HG02885 (cell line): ENCODE results near the gene NCOA7.

Experiments
- ATAC-seq: cut with Tn5 transposase; IDR thresholded peaks from one replicate; pipeline ENCODE4 v1.9.1; 2021; ENCODE audit warnings: mild to moderate bottlenecking; ENCODE audit not compliant: unreplicated experiment, poor library complexity

The NCOA7 gene

DNA sequence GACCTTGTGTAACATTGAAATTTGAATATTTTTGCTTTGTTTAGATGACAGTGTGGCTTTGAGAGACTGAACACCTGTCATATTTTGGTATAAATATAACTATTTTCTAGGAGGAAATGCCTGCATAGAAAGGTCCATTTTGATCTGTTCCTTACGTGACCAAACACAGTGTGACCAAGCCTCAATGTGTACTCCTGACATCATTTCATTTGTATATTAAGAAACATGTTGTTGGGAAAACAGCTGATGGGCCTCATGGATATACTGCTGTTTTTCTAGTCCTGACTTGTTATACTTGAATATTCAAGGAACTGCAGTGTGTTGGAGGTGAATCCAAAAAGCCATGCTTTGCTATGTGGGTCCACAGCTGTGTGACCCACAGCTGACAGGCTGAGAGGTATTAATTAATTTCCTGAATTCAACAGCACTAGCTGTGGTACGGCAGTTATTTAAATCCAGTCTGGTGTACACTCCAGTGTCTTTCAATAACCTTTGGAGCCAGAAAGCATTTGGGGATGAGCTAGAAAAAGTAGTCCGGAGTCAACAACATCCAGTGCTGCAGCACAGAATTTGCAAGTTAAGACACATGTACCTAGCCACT, 18.9 kb downstream of the NCOA7 start:
- ATAC-seq, result no peak

DNA sequence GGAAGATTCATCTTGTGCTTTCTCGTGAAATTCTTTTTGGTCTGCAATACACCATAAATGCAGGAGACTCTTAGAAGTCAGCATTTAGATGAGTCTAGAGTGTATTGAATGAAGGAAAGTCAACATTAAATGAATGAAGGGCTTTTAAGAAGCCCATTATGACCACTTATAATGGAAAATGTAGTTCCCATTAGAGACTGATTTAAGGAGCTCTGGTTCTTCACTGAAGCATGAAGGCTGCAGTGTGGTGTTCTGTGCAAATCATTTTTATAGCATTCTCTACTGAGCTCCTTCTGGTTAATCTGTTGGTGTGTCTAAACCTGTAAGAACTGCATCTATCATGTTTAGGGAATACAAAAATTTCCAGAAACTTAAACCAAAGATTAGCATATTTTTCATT, 19.7 kb downstream of the NCOA7 start:
- no peak for ATAC-seq

DNA sequence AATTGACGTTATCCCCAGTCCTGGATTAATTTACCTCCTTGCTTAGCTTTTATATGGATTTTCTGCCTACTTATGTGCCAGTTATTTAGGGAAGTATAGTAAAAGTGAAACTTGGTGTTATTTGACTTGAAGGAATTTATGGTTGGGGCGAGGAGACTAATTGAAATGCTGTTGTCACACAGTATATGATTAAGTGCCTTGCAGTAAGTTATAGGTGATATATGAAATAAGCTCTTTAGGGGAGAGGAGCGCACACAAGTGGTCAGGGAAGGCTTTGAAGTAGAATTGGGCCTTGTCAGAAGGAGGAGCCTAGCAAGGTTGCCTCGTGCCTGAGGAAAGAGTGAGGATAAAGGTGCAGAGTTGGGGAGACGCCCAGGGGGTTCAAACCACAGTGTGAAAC, 20.5 kb downstream of the NCOA7 start:
- ATAC-seq, result no peak

DNA sequence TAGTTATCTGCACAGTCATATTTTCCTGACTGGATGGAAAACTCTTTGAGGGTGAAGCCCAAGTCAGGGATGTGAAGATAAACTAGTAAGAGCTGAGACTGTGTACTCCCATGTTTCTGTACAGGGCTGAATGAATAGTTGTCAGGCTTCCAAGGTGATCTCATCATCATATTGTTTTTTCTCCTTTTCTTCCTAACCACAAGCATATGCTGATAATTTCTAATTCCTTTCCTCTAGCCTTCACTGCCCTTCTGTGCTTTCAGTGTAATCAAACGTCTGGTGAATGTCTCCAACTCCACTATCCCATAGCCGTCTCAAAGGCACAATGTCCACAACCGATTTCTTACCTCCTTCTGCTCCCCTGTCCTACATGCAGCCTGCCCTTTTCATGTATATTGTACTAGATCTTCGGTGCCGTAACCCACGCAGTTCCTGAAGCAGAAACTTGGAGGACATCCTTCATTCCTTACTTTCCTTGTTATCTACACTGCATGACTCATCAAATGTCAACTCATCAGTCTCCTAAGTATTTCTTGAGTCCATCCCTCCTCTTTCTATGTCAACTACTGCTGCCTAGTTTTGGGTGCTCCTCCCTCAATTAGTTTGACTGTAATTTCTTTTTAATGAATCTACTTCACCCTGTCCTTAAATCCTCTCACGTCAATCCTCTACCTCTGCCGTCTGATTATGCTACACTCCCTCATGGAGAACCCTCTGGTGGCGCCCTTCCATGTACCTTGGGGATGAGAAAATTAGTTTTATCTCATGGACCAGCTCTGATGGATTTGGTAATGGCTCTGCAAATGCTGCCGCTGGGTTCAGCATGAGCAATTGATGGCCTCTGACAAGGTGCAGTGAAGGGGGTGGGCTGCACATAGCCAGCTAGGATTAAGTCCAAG, 21.9 kb downstream of the NCOA7 start:
- ATAC-seq, result no peak

DNA sequence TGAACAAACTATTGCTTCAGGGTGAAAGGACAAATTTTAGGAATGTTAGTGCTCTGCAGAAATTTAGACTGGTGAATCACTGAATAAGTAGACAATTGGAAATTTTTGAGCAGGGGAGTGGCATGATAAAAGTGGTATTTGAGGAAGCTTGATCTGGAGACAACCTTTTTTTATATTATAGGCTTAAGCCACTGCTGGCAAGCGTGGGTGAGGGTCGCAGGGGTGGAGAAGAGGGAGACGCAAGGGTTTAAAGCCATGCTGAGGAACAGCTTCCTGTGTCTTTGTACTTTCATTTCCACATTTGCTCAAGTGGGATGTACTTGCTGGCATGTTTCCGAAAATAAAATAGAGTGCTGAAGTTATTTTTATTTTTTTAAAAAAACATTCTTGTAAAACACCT, 23.7 kb downstream of the NCOA7 start:
- ATAC-seq, result no peak

DNA sequence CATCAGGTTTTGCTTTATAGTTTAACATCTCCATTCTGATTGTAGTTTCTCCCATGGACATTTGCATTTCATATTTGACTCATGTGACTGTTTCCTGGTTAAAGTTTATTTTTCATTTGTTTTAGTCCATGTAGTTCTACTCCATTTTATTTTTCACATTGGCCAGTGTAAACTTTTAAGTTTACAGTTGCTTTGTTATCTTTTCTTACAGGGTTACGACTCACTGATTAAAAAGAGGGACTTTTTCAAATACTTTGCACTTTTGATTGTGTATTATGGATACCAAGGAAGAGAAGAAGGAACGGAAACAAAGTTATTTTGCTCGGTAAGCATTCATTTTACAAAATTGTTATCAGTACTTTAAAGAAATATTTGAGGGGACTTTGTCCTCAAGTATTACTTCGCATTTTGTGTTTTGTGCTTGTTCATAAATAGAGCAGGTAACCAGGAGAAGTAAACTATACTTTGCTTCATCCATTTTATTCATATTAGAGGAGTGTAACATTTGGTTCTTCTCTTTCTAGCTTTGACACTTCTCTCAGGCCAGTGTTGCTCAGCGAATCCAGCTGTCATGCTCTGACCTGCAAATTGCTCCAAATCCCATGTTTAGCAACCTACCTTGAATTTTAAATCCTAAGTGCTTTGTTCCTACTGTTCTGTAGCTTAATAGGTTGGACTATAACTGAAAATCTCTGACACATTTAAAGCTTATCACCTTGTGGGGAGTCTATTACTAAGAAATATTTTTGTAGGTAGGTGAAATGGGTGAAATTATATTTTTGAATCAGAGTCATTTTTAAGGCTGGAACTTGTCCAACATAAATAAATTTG, 24.5 kb downstream of the NCOA7 start:
- ATAC-seq, result no peak

DNA sequence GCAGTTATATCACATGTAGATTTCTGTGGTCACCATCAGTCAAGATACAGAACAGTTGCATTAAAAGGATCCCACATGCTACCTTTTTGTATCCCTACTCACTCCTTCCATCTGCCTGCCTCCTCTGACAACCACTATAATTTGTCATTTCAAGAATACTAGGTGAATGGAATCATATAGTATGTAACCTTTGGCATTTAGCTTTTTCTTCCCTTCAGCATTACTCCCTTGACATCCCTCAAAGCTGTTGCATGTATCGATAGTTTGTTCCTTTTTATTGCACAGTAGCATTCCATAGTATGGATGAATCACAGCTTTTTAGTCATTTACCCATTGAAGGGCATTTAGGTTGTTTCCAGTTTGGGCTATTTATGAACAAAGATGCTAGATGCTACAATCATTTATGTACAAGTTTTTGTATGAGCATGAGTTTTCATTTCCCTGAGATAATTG, 26.1 kb downstream of the NCOA7 start:
- no peak for ATAC-seq

DNA sequence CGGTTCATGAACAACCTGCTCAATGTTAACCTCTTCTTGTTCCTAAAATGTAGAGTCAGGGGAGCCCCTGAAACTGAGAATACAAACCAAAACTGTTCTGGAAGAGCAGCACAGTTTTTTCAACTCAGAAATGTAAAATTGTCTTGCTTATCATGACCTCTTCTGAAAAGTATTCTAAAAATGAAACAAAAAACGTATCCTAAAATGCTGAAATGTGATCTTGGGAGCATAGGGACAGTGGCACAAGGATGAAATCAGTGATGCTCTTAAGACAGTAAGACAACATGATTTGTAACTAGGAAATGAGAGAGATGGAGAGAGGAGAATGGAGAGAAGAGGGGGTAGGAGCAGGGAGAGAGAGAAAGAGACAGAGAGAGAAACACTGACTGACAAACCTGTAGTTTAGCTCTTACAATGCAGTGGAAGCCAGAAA, 27.5 kb downstream of the NCOA7 start:
- peak; percentile 45 for ATAC-seq

DNA sequence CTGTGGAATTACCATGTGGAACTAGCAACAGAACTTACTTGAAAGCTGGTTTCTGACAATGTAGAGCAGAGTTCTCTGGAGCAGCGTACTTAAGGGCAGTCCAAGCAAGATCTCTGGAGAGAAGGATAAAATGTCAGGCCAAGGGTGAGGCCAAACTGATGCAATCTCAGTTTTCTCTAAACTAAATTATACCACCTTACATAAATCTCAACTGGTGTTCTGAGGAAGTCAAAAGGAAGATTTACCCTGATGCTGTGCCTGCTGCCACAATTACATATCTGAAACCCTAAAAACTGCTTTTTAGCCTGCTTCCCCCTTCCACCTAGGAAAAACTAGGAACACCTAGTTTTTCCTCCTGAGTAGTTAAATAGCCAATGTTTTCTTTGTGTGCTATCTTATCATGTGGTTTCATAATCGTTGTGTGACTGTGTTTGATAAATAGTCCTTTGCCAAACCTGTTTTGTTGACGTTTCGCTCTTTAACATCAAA, 28.1 kb downstream of the NCOA7 start:
- ATAC-seq, result no peak

DNA sequence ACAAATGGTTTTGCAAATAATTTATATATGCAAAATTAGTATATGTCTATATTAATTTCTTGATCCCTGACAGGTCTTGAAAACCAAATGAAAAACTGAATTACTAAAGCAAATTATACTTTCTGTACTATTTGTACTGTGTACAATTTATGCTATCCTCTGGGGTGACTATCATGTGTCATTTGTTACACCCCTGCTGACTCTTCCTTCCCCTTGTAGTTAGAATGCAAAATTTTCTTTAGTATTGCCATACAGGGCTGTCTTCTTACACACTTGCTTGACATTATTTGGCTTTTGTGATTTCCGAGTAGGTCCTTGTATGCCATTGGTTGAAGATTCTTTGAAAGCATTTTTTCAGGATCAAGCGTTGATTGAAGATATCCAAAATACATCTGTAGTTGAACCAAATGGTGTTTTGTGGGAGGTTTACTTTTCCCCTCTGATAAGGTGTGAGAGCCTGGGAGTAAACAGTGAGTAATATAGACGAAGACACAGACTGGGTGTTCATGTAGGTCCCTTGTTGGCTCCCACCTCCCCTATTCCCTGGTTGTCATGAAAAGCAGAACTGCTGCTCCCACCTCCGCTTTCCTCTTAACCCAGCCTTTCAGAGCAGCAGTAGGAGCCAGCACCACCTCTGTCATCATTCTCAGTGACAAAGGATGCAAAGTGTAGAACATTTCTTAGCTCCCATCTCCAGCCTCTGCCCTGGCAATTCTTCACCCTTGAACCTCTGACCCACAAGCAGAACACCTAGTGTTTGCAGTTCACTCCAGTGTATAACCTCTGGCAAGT, 29.0 kb downstream of the NCOA7 start:
- no peak for ATAC-seq

DNA sequence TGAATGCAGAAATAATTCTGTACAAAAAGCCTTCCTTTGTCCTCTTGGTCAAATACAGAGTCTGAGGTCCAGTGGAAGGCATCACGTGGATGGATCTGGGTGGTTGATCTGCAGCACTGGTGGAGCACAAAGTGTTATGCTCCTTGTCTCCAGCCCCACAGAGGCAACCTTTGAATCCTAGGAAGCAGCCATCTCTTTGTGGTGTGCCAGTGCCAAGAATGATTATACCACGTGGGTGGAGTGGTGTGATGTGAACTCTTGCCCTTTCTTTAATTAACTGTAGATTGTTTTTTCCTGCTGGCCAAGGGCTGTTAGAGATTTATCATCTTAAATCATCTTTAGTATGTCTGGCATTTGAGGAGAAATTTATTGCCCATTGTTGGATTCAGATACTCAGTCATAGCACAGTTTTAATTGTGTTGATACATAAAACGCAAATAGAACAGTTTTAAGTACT, 31.1 kb downstream of the NCOA7 start:
- ATAC-seq, result no peak

DNA sequence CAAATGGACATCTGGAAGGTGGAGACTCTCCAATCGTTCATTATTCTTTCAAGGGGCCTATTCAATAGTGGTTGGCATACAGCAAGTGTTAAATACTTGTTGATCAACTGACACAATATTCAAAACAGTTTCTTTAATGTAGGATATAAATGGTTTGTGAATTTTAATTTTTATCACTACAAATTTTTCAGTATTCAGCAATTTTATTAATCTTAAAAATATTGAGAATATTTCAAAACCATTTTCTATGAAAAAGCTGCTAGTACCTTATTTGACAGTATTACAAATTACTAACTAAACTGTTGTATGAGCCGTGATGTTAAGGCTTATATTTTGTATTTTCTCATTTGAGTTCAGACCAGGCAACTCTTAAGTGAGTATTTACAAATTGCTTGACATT, 32.4 kb downstream of the NCOA7 start:
- no peak for ATAC-seq

DNA sequence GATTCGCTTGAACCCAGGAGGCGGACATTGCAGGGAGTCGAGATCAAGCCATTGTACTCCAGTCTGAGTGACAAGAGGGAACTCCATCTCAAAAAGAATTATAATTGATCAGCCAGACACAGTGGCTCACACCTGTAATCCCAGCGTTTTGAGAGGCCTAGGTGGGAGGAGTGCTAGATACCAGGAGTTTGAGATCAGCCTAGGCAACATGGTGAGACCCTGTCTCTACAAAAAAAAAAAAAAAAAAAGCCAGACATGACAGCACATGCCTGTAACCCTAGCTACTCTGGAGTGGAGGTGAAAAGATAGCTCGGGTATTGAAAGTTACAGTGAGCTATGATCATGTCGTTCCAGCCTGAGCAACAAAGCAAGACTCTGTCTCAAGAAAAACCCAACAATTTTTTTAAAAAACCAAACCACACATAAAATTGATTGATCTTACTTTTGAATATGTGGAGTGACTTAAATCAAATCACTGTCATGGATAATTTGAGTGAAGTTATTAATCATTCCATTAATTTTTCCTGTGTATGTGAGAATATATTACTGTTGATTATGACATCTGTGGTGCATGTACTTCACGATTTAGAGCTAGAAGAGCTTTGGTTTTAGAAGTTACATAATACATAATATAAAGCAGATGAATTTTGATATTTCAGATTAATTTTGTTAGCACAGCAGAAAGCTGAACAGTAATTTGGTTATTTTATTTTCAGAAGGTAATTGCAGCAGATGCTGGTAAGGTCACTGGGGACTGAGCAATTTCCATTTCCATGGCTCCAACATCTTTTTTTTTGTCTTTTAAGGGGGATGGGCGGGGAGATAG, 34.4 kb downstream of the NCOA7 start:
- ATAC-seq, result no peak

DNA sequence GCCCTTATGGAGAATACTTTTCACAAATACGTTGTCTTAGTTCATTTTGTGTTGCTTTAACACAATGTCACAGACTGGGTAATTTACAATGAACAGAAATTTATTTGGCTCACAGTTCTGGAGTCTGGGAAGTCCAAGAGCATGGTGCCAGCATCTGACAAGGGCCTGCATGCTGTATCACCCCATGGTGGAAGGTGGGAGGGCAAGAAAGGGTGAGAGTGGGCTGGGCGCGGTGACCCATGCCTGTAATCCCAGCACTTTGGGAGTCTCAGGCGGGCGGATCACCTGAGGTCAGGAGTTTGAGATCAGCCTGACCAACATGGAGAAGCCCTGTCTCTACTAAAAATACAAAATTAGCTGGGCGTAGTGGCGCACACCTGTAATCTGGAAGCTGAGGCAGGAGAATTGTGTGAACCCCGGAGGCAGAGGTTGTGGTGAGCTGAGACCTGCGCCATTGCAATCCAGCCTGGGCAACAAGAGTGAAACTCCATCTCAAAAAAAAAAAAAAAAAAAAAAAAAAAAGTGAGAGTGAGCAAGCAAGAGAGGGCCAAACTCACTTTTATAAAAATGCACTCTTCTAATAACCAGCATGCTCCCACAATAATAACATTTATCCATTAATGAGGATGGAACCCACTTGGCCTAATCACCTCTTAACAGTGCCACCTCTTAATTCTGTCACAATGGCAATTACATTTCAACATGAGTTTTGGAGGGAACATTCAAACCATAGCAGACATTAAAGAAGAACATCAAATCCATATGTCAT, 36.1 kb downstream of the NCOA7 start:
- no peak for ATAC-seq

DNA sequence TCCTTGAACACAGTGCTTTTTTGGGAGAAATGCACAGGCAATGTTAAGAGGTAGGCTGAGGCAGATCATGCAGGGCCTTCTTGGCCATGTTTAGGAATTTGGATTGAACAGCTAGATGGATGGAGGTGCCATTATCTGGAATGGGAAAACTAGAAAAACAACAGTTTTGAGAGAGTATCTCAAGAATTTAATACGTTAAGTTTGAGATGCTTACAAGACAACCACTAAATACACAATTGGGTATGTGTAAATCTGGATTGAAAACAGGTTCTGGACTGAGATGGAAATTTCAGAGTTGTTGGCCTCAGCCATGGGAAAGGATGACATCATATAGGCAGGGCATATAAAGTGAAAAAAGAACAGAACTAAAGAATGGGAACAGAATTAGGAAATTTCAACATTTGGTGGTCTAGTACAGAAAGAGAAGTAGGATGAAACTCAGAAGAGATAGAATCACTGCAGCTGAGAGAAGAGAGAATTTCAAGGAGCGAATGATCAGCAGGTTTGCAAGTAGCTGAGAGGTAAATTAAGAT, 37.1 kb downstream of the NCOA7 start:
- no peak for ATAC-seq

DNA sequence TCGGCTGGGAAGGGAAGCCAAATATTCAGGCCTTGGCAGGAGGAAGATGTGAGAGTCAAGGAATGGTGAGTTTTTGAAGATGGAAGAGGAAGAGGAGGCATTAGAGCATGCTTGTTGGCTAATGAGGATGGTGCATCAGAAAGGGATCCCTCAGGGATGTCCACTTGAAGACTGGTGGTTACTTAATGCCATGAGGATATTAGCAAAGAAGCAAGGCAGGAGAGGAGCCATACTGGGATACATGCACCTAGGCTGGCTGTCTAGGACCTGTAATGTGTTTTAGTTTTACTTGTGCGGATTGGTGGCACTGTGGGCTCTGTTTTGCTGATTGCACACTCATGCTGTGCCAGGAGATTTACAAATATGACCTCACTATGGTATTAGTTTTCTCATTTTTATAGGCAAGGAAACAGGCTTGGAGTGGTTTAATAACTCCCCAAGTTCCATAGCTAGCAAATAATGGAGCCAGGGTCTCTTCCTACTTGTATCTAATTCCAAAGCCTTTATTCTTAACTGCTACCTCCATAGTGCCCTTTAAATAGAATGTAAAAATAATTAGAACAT, 37.8 kb downstream of the NCOA7 start:
- ATAC-seq, result no peak

DNA sequence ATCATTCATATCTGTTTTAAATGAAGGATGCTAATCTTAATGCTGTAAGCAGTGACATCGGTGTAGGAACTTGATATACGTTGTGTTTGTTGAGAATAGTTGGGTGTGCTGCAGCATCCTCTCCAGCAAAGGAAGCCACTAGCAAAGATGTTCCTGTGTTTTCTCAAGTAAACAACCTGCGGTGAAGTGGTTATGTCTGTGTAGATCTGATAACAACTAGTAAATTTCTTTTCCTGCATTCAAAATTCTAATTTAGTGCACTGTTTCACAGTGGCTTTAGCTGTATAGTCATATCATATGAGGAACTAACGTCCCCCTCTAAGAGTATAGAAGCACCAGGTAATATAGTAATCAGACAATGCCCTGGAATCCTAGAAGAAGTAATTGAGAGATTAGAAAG, 38.7 kb downstream of the NCOA7 start:
- ATAC-seq, result peak; percentile 47

DNA sequence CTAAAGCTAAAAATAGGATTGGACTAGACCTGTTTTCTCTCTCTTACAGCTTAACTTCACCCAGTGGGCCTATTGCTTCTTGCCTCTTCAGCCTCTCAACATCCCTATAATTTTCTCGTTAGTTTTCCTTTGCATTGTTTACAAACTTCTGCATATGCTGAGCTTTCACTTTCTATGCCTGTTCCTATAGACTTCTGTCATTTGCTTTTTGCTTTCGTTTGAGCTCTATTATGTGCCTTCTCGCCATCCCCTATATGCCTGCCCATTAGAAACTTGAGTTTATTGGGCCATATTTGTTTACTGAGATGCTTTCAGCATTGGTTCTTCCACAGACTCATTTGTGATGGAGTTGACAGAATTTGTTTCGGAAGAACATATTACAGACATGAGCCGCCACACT, 40.9 kb downstream of the NCOA7 start:
- peak; percentile 42 for ATAC-seq
